Measurements from ENCODE around the gene STXBP1.
"Not testable (repeated sequence)": the region's sequence is repeated elsewhere in the genome, so short reads cannot be mapped to it uniquely, and the experiment has no call there.

Gene STXBP1

GRCh38 chr9:127606043-127606442 lies 6.0 kb upstream of the STXBP1 start:
- DNase-seq (ENCODE audit: insufficient read length) = no peak
- FAIRE-seq = no peak
- TF ChIP-seq TAF1 (IDR thresholded peaks at IDR 0.05; ENCODE audit: borderline replicate concordance, low read depth, low read length) (no peak), POLR2A (IDR thresholded peaks at IDR 0.05; ENCODE audit: low read depth, low read length) (no peak), POLR2AphosphoS5 (IDR thresholded peaks at IDR 0.05; ENCODE audit: low read depth, low read length) (no peak)

GRCh38 chr9:127608104-127608966 lies 3.7 kb upstream of the STXBP1 start:
- TF ChIP-seq POLR2AphosphoS5 (IDR thresholded peaks at IDR 0.05; ENCODE audit: low read depth, low read length) (no peak), POLR2A (IDR thresholded peaks at IDR 0.05; ENCODE audit: low read depth, low read length) (no peak), TAF1 (IDR thresholded peaks at IDR 0.05; ENCODE audit: borderline replicate concordance, low read depth, low read length) (no peak)
- FAIRE-seq (peak; percentile 24), DNase-seq (ENCODE audit: insufficient read length) (peak; percentile 85)

- no peak for DNase-seq (ENCODE audit: insufficient read length)
- no peak for TF ChIP-seq POLR2AphosphoS5 (IDR thresholded peaks at IDR 0.05; ENCODE audit: low read depth, low read length)
- TF ChIP-seq TAF1 (IDR thresholded peaks at IDR 0.05; ENCODE audit: borderline replicate concordance, low read depth, low read length) = no peak
- TF ChIP-seq POLR2A (IDR thresholded peaks at IDR 0.05; ENCODE audit: low read depth, low read length) = no peak
- no peak for FAIRE-seq
Observed at GRCh38 chr9:127611603-127611898, 526 bp upstream of the STXBP1 start.

- TF ChIP-seq POLR2AphosphoS5 (IDR thresholded peaks at IDR 0.05; ENCODE audit: low read depth, low read length) = no peak
- TF ChIP-seq POLR2A (IDR thresholded peaks at IDR 0.05; ENCODE audit: low read depth, low read length) = no peak
- TF ChIP-seq TAF1 (IDR thresholded peaks at IDR 0.05; ENCODE audit: borderline replicate concordance, low read depth, low read length) = no peak
- DNase-seq (ENCODE audit: insufficient read length) (no peak), FAIRE-seq (no peak)
Observed at GRCh38 chr9:127612939-127613582, 984 bp downstream of the STXBP1 start.

GRCh38 chr9:127613583-127613954 lies 1.5 kb downstream of the STXBP1 start:
- TF ChIP-seq TAF1 (IDR thresholded peaks at IDR 0.05; ENCODE audit: borderline replicate concordance, low read depth, low read length) (no peak), POLR2AphosphoS5 (IDR thresholded peaks at IDR 0.05; ENCODE audit: low read depth, low read length) (no peak), POLR2A (IDR thresholded peaks at IDR 0.05; ENCODE audit: low read depth, low read length) (no peak)
- FAIRE-seq (no peak), DNase-seq (ENCODE audit: insufficient read length) (no peak)

- no peak for DNase-seq (ENCODE audit: insufficient read length)
- TF ChIP-seq TAF1 (IDR thresholded peaks at IDR 0.05; ENCODE audit: borderline replicate concordance, low read depth, low read length) = no peak
- no peak for TF ChIP-seq POLR2A (IDR thresholded peaks at IDR 0.05; ENCODE audit: low read depth, low read length)
- no peak for TF ChIP-seq POLR2AphosphoS5 (IDR thresholded peaks at IDR 0.05; ENCODE audit: low read depth, low read length)
- FAIRE-seq = no peak
Observed at GRCh38 chr9:127614961-127615360, 2.9 kb downstream of the STXBP1 start.

GRCh38 chr9:127621339-127621970 lies 9.4 kb downstream of the STXBP1 start:
- not testable (repeated sequence) for FAIRE-seq; DNase-seq (ENCODE audit: insufficient read length)

GRCh38 chr9:127626752-127627493 lies 14.8 kb downstream of the STXBP1 start:
- no peak for FAIRE-seq
- no peak for DNase-seq (ENCODE audit: insufficient read length)
- TF ChIP-seq POLR2A (IDR thresholded peaks at IDR 0.05; ENCODE audit: low read depth, low read length) (no peak), TAF1 (IDR thresholded peaks at IDR 0.05; ENCODE audit: borderline replicate concordance, low read depth, low read length) (no peak), POLR2AphosphoS5 (IDR thresholded peaks at IDR 0.05; ENCODE audit: low read depth, low read length) (no peak)

- no peak for FAIRE-seq
- TF ChIP-seq POLR2A (IDR thresholded peaks at IDR 0.05; ENCODE audit: low read depth, low read length) (no peak), TAF1 (IDR thresholded peaks at IDR 0.05; ENCODE audit: borderline replicate concordance, low read depth, low read length) (no peak), POLR2AphosphoS5 (IDR thresholded peaks at IDR 0.05; ENCODE audit: low read depth, low read length) (no peak)
- DNase-seq (ENCODE audit: insufficient read length) = no peak
Observed at GRCh38 chr9:127627494-127627855, 15.4 kb downstream of the STXBP1 start.

- no peak for DNase-seq (ENCODE audit: insufficient read length)
- TF ChIP-seq TAF1 (IDR thresholded peaks at IDR 0.05; ENCODE audit: borderline replicate concordance, low read depth, low read length) (no peak), POLR2A (IDR thresholded peaks at IDR 0.05; ENCODE audit: low read depth, low read length) (no peak), POLR2AphosphoS5 (IDR thresholded peaks at IDR 0.05; ENCODE audit: low read depth, low read length) (no peak)
- no peak for FAIRE-seq
Observed at GRCh38 chr9:127628758-127629467, 16.8 kb downstream of the STXBP1 start.
